Astrocyte (in vitro differentiated cells and primary cell): ENCODE results near the gene PCDHGC4. TPM values are rescaled to one million over a fixed set of nuclear protein-coding genes. Genes with fewer than 3 reads are reported as not detected.

ENCODE experiments used
- DNase-seq: peaks from one replicate; pipeline ENCODE4 v3.0.0-alpha.2; 2010; ENCODE audit warnings: low read depth
- FAIRE-seq: peaks from 2 replicates; lab custom pipeline; 2011; peaks lifted over from hg19 to GRCh38; lab: Jason Lieb, UNC
- H2AFZ ChIP-seq: 2 replicates; pipeline ENCODE4 v1.6.0; 2012; ENCODE audit warnings: low read depth, low read length, inconsistent platforms
- H3K27ac ChIP-seq: 2 replicates; pipeline ENCODE4 v1.5.1; 2011; ENCODE audit warnings: low read depth, low read length, inconsistent platforms
- H3K27me3 ChIP-seq: 2 replicates; pipeline ENCODE4 v1.6.0; 2011; ENCODE audit warnings: low read length, inconsistent platforms; ENCODE audit not compliant: insufficient read depth
- H3K36me3 ChIP-seq: 2 replicates; pipeline ENCODE4 v1.5.1; 2011; ENCODE audit warnings: low read length, inconsistent platforms; ENCODE audit not compliant: insufficient read depth
- H3K4me1 ChIP-seq: 2 replicates; pipeline ENCODE4 v1.5.1; 2011; ENCODE audit warnings: low read length, inconsistent platforms; ENCODE audit not compliant: insufficient read depth
- H3K4me2 ChIP-seq: 2 replicates; pipeline ENCODE4 v1.6.0; 2012; ENCODE audit warnings: low read length, inconsistent platforms
- H3K4me3 ChIP-seq: 2 replicates; pipeline ENCODE4 v1.5.1; 2011; ENCODE audit warnings: low read depth, mild to moderate bottlenecking, low read length, inconsistent platforms; ENCODE audit not compliant: insufficient read depth
- H3K79me2 ChIP-seq: 2 replicates; pipeline ENCODE4 v1.6.0; 2012; ENCODE audit warnings: mild to moderate bottlenecking, low read length, inconsistent platforms; ENCODE audit not compliant: insufficient read depth
- H3K9ac ChIP-seq: 2 replicates; pipeline ENCODE4 v1.6.0; 2012; ENCODE audit warnings: mild to moderate bottlenecking, low read length, inconsistent platforms
- H3K9me3 ChIP-seq: 2 replicates; pipeline ENCODE4 v1.5.1; 2012; ENCODE audit warnings: low read depth, mild to moderate bottlenecking, low read length, inconsistent platforms; ENCODE audit not compliant: insufficient read depth
- H4K20me1 ChIP-seq: 2 replicates; pipeline ENCODE4 v1.6.0; 2012; ENCODE audit warnings: low read length, inconsistent platforms; ENCODE audit not compliant: insufficient read depth
- H3K27ac Mint-ChIP-seq: one replicate; pipeline ENCODE4 v1.8.0; 2021; ENCODE audit warnings: mild to moderate bottlenecking, mixed read lengths; ENCODE audit not compliant: unreplicated experiment
- H3K27me3 Mint-ChIP-seq: one replicate; pipeline ENCODE4 v1.8.0; 2021; ENCODE audit warnings: low read depth, mixed read lengths; ENCODE audit not compliant: unreplicated experiment
- H3K36me3 Mint-ChIP-seq: one replicate; pipeline ENCODE4 v1.8.0; 2021; ENCODE audit warnings: low read depth, mixed read lengths; ENCODE audit not compliant: unreplicated experiment
- H3K4me1 Mint-ChIP-seq: one replicate; pipeline ENCODE4 v1.8.0; 2021; ENCODE audit warnings: low read depth, mixed read lengths; ENCODE audit not compliant: unreplicated experiment
- H3K4me3 Mint-ChIP-seq: one replicate; pipeline ENCODE4 v1.8.0; 2021; ENCODE audit warnings: mild to moderate bottlenecking, moderate library complexity, mixed read lengths; ENCODE audit not compliant: unreplicated experiment
- H3K9me3 Mint-ChIP-seq: one replicate; pipeline ENCODE4 v1.8.0; 2021; ENCODE audit warnings: mild to moderate bottlenecking, mixed read lengths; ENCODE audit not compliant: unreplicated experiment
- EZH2 ChIP-seq: IDR thresholded peaks from 2 replicates; pipeline ENCODE4 v1.6.1; 2012; ENCODE audit warnings: mild to moderate bottlenecking, low read length, inconsistent platforms; ENCODE audit not compliant: insufficient read depth
- total RNA-seq: library from RNA; stranded (reverse); gene quantifications from 2 replicates; pipeline ENCODE4 v1.2.1, GENCODE V29; 2021
- TF ChIP-seq, protein P1 (sequence below): IDR thresholded peaks from 2 replicates; pipeline ENCODE4 v1.5.1; 2011; ENCODE audit warnings: low read depth, mild to moderate bottlenecking, inconsistent platforms, low read length, moderate library complexity; ENCODE audit not compliant: insufficient read depth

PCDHGC4 gene
- total RNA-seq, 1 donor from 2014 or later, result 7.4 TPM

GRCh38 chr5:141476132-141476911 lies 8.5 kb upstream of the PCDHGC4 start:
- peak overlapping the region; percentile 98 for H3K4me3 Mint-ChIP-seq
- peaks cover 17% of the 10 kb centered on the region for H3K4me1 Mint-ChIP-seq
- H3K4me2 ChIP-seq, result peak overlapping the region; percentile 99
- peaks cover 55% of the 10 kb centered on the region for H4K20me1 ChIP-seq
- H3K9ac ChIP-seq, result peak overlapping the region; percentile 90
- H2AFZ ChIP-seq, result peak overlapping the region; percentile 81
- H3K27me3 ChIP-seq, result no peaks in the 10 kb centered on the region
- H3K4me3 ChIP-seq, result peak overlapping the region; percentile 87
- H3K27ac Mint-ChIP-seq, result peak overlapping the region; percentile 96
- no peaks in the 10 kb centered on the region for H3K36me3 ChIP-seq
- TF ChIP-seq EZH2, result no peak
- TF ChIP-seq, protein P1, sequence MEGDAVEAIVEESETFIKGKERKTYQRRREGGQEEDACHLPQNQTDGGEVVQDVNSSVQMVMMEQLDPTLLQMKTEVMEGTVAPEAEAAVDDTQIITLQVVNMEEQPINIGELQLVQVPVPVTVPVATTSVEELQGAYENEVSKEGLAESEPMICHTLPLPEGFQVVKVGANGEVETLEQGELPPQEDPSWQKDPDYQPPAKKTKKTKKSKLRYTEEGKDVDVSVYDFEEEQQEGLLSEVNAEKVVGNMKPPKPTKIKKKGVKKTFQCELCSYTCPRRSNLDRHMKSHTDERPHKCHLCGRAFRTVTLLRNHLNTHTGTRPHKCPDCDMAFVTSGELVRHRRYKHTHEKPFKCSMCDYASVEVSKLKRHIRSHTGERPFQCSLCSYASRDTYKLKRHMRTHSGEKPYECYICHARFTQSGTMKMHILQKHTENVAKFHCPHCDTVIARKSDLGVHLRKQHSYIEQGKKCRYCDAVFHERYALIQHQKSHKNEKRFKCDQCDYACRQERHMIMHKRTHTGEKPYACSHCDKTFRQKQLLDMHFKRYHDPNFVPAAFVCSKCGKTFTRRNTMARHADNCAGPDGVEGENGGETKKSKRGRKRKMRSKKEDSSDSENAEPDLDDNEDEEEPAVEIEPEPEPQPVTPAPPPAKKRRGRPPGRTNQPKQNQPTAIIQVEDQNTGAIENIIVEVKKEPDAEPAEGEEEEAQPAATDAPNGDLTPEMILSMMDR, result no peak
- H3K36me3 Mint-ChIP-seq, result peaks cover 28% of the 10 kb centered on the region
- DNase-seq, result peak; percentile 80
- no peaks in the 10 kb centered on the region for H3K9me3 ChIP-seq
- peaks cover 44% of the 10 kb centered on the region for H3K79me2 ChIP-seq
- peaks cover 4% of the 10 kb centered on the region for H3K9me3 Mint-ChIP-seq
- H3K4me1 ChIP-seq, result peaks cover 35% of the 10 kb centered on the region
- peak overlapping the region; percentile 80 for H3K27ac ChIP-seq
- H3K27me3 Mint-ChIP-seq, result no peaks in the 10 kb centered on the region
- FAIRE-seq, result no peak

GRCh38 chr5:141477044-141477575 lies 7.7 kb upstream of the PCDHGC4 start:
- peaks cover 4% of the 10 kb centered on the region for H3K9me3 Mint-ChIP-seq
- Histone ChIP-seq H3K4me3 (peak overlapping the region; percentile 87), H3K27me3 (no peaks in the 10 kb centered on the region), H3K4me2 (peak overlapping the region; percentile 99), H3K36me3 (no peaks in the 10 kb centered on the region), H3K27ac (peak overlapping the region; percentile 80), H4K20me1 (peaks cover 62% of the 10 kb centered on the region), H2AFZ (no peak overlapping the region), H3K9me3 (no peaks in the 10 kb centered on the region), H3K9ac (peak overlapping the region; percentile 90), H3K79me2 (peaks cover 52% of the 10 kb centered on the region), H3K4me1 (peaks cover 35% of the 10 kb centered on the region)
- H3K36me3 Mint-ChIP-seq, result peaks cover 28% of the 10 kb centered on the region
- FAIRE-seq, result no peak
- H3K27me3 Mint-ChIP-seq, result no peaks in the 10 kb centered on the region
- no peak for TF ChIP-seq EZH2
- TF ChIP-seq, protein P1, result no peak
- DNase-seq, result no peak
- peak overlapping the region; percentile 53 for H3K27ac Mint-ChIP-seq
- H3K4me1 Mint-ChIP-seq, result peaks cover 14% of the 10 kb centered on the region
- peak overlapping the region; percentile 98 for H3K4me3 Mint-ChIP-seq

GRCh38 chr5:141477815-141478214 lies 7.0 kb upstream of the PCDHGC4 start:
- peaks cover 57% of the 10 kb centered on the region for H3K79me2 ChIP-seq
- DNase-seq, result no peak
- H3K4me2 ChIP-seq, result peak overlapping the region; percentile 99
- no peak overlapping the region for H3K27ac Mint-ChIP-seq
- no peaks in the 10 kb centered on the region for H3K27me3 Mint-ChIP-seq
- H3K36me3 Mint-ChIP-seq, result peaks cover 28% of the 10 kb centered on the region
- H3K27me3 ChIP-seq, result no peaks in the 10 kb centered on the region
- peaks cover 35% of the 10 kb centered on the region for H3K4me1 ChIP-seq
- H3K9me3 ChIP-seq, result no peaks in the 10 kb centered on the region
- H3K36me3 ChIP-seq, result no peaks in the 10 kb centered on the region
- peak overlapping the region; percentile 98 for H3K4me3 Mint-ChIP-seq
- no peak for FAIRE-seq
- no peak overlapping the region for H3K27ac ChIP-seq
- TF ChIP-seq, protein P1, result no peak
- no peak for TF ChIP-seq EZH2
- no peak overlapping the region for H2AFZ ChIP-seq
- peaks cover 4% of the 10 kb centered on the region for H3K9me3 Mint-ChIP-seq
- H4K20me1 ChIP-seq, result peaks cover 68% of the 10 kb centered on the region
- peak overlapping the region; percentile 87 for H3K4me3 ChIP-seq
- peaks cover 14% of the 10 kb centered on the region for H3K4me1 Mint-ChIP-seq
- peak overlapping the region; percentile 90 for H3K9ac ChIP-seq
